Measurements from ENCODE around the gene MSH2. TPM values are rescaled to one million over a fixed set of nuclear protein-coding genes. Genes with fewer than 3 reads are reported as not detected.

MSH2 gene
- total and polyA plus RNA-seq, 2 experiments from 2014 or later, result 20.8 to 27.7 TPM

GRCh38 chr2:47379384-47379783 lies 23.6 kb upstream of the MSH2 start:
- Histone ChIP-seq H3K4me2 (no peak overlapping the region), H3K9me3 (ENCODE audit: low read depth) (no peaks in the 10 kb centered on the region), H3K4me3 (no peak overlapping the region), H2AFZ (no peak overlapping the region), H3K36me3 (replicated peaks; ENCODE audit: insufficient read depth, low read depth) (peaks cover 8% of the 10 kb centered on the region), H3K27ac (no peak overlapping the region), H3K79me2 (peaks cover 63% of the 10 kb centered on the region), H3K27me3 (no peaks in the 10 kb centered on the region), H4K20me1 (ENCODE audit: insufficient read depth, poor library complexity, severe bottlenecking) (peaks cover 23% of the 10 kb centered on the region), H3K9me2 (replicated peaks; ENCODE audit: insufficient read depth) (no peaks in the 10 kb centered on the region), H3K4me1 (ENCODE audit: insufficient read depth) (no peaks in the 10 kb centered on the region)
- DNase-seq (ENCODE audit: low spot score), result no peak
- 83% methylated on average over 3 of the region's 3 CpGs for WGBS (ENCODE audit: low lambda C conversion rate, missing lambda C conversion rate)
- TF ChIP-seq EZH2phosphoT487 (IDR thresholded peaks at IDR 0.05; ENCODE audit: low read depth, severe bottlenecking, unreplicated experiment) (no peak), CTCF (IDR thresholded peaks at IDR 0.05; ENCODE audit: poor library complexity) (no peak), EZH2 (IDR thresholded peaks at IDR 0.05; ENCODE audit: borderline replicate concordance) (no peak)

- Histone ChIP-seq H3K79me2 (peaks cover 43% of the 10 kb centered on the region), H2AFZ (no peak overlapping the region), H3K27me3 (no peaks in the 10 kb centered on the region), H3K4me2 (no peak overlapping the region), H3K4me1 (ENCODE audit: insufficient read depth) (no peaks in the 10 kb centered on the region), H3K27ac (no peak overlapping the region), H3K9me3 (ENCODE audit: low read depth) (no peaks in the 10 kb centered on the region), H3K4me3 (no peak overlapping the region), H3K9me2 (replicated peaks; ENCODE audit: insufficient read depth) (no peaks in the 10 kb centered on the region), H3K36me3 (replicated peaks; ENCODE audit: insufficient read depth, low read depth) (peaks cover 8% of the 10 kb centered on the region), H4K20me1 (ENCODE audit: insufficient read depth, poor library complexity, severe bottlenecking) (peaks cover 14% of the 10 kb centered on the region)
- DNase-seq (ENCODE audit: low spot score), result no peak
- 97% methylated on average over 1 of the region's 1 CpG for WGBS (ENCODE audit: low lambda C conversion rate, missing lambda C conversion rate)
- TF ChIP-seq EZH2 (IDR thresholded peaks at IDR 0.05; ENCODE audit: borderline replicate concordance), result no peak
- TF ChIP-seq CTCF (IDR thresholded peaks at IDR 0.05; ENCODE audit: poor library complexity), result no peak
- no peak for TF ChIP-seq EZH2phosphoT487 (IDR thresholded peaks at IDR 0.05; ENCODE audit: low read depth, severe bottlenecking, unreplicated experiment)
Observed at GRCh38 chr2:47381408-47381807, 21.5 kb upstream of the MSH2 start.

- H3K9me2 ChIP-seq (replicated peaks; ENCODE audit: insufficient read depth), result no peaks in the 10 kb centered on the region
- TF ChIP-seq EZH2phosphoT487 (IDR thresholded peaks at IDR 0.05; ENCODE audit: low read depth, severe bottlenecking, unreplicated experiment), result no peak
- TF ChIP-seq EZH2 (IDR thresholded peaks at IDR 0.05; ENCODE audit: borderline replicate concordance), result no peak
- TF ChIP-seq CTCF (IDR thresholded peaks at IDR 0.05; ENCODE audit: poor library complexity), result no peak
- 94% methylated on average over 3 of the region's 3 CpGs for WGBS (ENCODE audit: low lambda C conversion rate, missing lambda C conversion rate)
Observed at GRCh38 chr2:47386551-47386950, 16.4 kb upstream of the MSH2 start.

GRCh38 chr2:47388888-47389287 lies 14.1 kb upstream of the MSH2 start:
- H3K79me2 ChIP-seq, result no peaks in the 10 kb centered on the region
- no peaks in the 10 kb centered on the region for H3K4me1 ChIP-seq (ENCODE audit: insufficient read depth)
- no peaks in the 10 kb centered on the region for H3K9me2 ChIP-seq (replicated peaks; ENCODE audit: insufficient read depth)
- DNase-seq (ENCODE audit: low spot score), result no peak
- H4K20me1 ChIP-seq (ENCODE audit: insufficient read depth, poor library complexity, severe bottlenecking), result no peaks in the 10 kb centered on the region
- no peak overlapping the region for H3K4me3 ChIP-seq
- H3K27me3 ChIP-seq, result no peaks in the 10 kb centered on the region
- H3K4me2 ChIP-seq, result no peak overlapping the region
- 83% methylated on average over 2 of the region's 2 CpGs for WGBS (ENCODE audit: low lambda C conversion rate, missing lambda C conversion rate)
- no peak overlapping the region for H2AFZ ChIP-seq
- H3K9me3 ChIP-seq (ENCODE audit: low read depth), result no peaks in the 10 kb centered on the region
- no peaks in the 10 kb centered on the region for H3K36me3 ChIP-seq (replicated peaks; ENCODE audit: insufficient read depth, low read depth)
- TF ChIP-seq CTCF (IDR thresholded peaks at IDR 0.05; ENCODE audit: poor library complexity) (no peak), EZH2 (IDR thresholded peaks at IDR 0.05; ENCODE audit: borderline replicate concordance) (no peak), EZH2phosphoT487 (IDR thresholded peaks at IDR 0.05; ENCODE audit: low read depth, severe bottlenecking, unreplicated experiment) (no peak)
- no peak overlapping the region for H3K27ac ChIP-seq

More at GRCh38 chr2:47386551-47386950, 16.4 kb upstream of the MSH2 start:
- Histone ChIP-seq H4K20me1 (ENCODE audit: insufficient read depth, poor library complexity, severe bottlenecking) (peaks cover 1% of the 10 kb centered on the region), H3K36me3 (replicated peaks; ENCODE audit: insufficient read depth, low read depth) (no peaks in the 10 kb centered on the region), H3K9me3 (ENCODE audit: low read depth) (no peaks in the 10 kb centered on the region), H3K79me2 (peaks cover 4% of the 10 kb centered on the region), H3K4me3 (no peak overlapping the region), H3K27me3 (no peaks in the 10 kb centered on the region), H3K4me1 (ENCODE audit: insufficient read depth) (no peaks in the 10 kb centered on the region), H3K4me2 (no peak overlapping the region), H3K27ac (no peak overlapping the region), H2AFZ (no peak overlapping the region)
- DNase-seq (ENCODE audit: low spot score), result no peak
